ENCODE measurements around the gene IP6K2.

GRCh38 chr3:48680811-48681540 is 36.0 kb downstream of the IP6K2 start:
- TF ChIP-seq, protein P1, sequence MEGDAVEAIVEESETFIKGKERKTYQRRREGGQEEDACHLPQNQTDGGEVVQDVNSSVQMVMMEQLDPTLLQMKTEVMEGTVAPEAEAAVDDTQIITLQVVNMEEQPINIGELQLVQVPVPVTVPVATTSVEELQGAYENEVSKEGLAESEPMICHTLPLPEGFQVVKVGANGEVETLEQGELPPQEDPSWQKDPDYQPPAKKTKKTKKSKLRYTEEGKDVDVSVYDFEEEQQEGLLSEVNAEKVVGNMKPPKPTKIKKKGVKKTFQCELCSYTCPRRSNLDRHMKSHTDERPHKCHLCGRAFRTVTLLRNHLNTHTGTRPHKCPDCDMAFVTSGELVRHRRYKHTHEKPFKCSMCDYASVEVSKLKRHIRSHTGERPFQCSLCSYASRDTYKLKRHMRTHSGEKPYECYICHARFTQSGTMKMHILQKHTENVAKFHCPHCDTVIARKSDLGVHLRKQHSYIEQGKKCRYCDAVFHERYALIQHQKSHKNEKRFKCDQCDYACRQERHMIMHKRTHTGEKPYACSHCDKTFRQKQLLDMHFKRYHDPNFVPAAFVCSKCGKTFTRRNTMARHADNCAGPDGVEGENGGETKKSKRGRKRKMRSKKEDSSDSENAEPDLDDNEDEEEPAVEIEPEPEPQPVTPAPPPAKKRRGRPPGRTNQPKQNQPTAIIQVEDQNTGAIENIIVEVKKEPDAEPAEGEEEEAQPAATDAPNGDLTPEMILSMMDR (IDR thresholded peaks at IDR 0.05) = no peak
- no peak for TF ChIP-seq ZFX (IDR thresholded peaks at IDR 0.05; ENCODE audit: borderline replicate concordance)

Measured in 22Rv1 (cell line).